GM21576 (cell line): Measurements from ENCODE around the gene STYX.

Experiments
- ATAC-seq: cut with Tn5 transposase; IDR thresholded peaks from one replicate; pipeline ENCODE4 v1.9.1; 2021; ENCODE audit warnings: mild to moderate bottlenecking, moderate library complexity; ENCODE audit not compliant: unreplicated experiment

STYX gene, protein sequence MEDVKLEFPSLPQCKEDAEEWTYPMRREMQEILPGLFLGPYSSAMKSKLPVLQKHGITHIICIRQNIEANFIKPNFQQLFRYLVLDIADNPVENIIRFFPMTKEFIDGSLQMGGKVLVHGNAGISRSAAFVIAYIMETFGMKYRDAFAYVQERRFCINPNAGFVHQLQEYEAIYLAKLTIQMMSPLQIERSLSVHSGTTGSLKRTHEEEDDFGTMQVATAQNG

DNA sequence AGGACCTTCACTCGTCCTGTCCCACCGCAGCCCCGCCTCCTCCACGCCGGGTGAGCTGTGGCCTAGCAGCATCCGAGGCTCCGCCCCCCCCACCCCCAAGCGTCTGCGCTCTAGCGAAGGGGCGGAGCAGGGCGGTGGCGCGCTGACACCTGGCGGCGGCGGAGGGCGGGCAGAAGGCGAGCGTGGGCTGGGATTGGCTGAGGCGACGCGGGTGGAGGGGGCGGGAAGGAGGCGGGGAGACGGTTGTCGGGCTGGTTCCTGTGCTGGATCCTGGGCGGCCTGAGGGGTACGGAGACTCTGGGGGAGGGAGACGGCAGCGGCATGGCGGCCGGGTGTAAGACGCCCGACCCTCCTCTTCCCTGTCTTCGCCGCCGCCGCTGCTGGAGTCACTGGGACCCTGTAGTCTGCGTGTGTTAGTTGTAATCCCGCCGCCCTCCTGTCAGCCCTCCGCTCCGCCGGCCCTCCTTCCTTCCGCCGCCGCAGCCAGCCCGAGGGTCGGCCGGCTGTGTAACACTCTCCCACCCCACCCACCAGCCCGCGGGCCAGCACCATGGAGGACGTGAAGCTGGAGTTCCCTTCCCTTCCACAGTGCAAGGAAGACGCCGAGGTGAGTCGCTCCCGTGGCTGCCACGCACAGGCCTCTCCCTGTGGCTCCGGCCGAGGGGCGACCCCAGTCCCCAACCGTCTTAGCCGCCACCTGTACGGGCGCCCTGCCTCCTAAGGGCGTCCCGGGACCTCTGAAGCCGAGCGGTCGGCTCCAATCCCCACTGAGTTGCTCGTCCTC is at the start of gene STYX:
TSS of gene STYX (plus strand) at position 242 of the 784 bp plus-strand sequence. CDS start at position 551, 309 bp downstream.
- ATAC-seq, result peak; percentile 93

DNA sequence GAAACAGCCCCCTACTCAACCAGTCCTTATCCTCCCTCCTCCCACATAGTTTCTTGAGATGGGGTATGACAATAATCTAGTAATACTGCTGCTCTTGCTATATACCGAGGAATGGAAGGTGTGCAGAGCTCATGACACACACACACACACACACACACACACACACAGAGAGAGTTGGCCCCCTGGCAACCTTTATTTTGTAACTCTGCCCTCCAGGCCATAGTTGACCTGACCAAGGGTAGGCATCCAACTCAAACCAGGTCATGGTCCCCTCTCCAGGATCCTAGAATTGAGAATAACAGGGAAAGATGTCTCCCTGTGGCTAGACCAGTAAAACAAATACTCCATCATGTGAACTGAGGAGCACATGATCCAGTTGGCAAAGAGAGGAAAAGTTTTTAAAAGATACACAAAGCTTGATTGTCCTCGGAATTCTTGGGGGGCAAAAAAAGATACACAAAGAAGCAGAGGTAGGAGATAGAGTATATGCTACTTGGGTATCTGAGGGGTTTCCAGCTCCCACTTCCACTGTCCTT is 45.9 kb upstream of the STYX start:
- no peak for ATAC-seq

DNA sequence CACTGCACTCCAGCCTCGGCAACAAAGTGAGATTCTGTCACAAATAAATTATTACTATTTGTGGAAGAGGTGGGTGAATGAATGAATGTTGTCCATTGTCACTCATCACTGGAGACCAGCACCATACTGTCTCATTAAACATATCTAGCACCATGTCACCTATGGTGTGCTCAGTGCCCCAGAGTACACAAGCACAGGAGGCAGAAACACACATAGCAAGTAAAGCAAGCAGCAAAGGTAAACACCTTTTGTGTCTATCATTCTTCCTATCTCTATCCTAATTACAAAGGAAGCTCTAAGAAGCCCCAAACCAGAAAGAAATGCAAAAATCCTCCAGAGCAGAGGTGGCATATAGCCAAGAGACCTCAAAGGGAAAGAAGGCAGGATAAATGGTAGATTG is 43.8 kb upstream of the STYX start:
- no peak for ATAC-seq

DNA sequence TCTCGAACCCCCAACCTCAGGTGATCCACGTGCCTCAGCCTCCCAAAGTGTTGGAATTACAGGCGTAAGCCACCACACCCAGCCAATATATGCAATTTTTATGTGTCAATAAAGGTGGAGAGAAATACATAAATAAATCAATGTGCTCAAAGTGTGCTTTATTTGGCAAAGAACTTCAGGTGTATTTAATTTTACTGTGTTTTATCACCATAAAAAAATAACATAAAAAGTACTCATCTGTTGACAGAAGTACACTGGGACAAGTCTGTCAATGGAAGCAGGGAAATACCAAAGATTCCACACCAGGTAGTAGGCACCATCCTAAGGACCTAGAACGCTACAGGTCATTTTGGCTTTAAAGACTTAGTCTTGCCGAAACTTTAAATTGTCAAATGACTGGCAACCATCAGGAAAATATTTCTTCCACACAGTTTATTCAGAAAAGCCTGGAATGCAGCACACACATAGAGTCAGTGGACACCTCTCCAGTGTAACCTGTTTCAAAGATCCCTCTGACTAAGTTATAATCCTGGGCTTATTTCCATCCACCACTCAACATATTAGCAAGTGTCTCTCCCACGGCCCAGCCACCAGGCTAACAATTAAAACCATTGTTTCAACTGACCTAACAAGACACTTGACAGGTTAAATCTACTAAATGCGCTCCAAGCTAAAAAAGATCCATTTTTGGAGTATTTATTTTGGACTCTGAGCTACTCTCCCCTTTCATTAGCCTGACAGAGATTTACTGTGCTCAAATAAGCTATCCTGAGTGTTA is 38.8 kb upstream of the STYX start:
- no peak for ATAC-seq

DNA sequence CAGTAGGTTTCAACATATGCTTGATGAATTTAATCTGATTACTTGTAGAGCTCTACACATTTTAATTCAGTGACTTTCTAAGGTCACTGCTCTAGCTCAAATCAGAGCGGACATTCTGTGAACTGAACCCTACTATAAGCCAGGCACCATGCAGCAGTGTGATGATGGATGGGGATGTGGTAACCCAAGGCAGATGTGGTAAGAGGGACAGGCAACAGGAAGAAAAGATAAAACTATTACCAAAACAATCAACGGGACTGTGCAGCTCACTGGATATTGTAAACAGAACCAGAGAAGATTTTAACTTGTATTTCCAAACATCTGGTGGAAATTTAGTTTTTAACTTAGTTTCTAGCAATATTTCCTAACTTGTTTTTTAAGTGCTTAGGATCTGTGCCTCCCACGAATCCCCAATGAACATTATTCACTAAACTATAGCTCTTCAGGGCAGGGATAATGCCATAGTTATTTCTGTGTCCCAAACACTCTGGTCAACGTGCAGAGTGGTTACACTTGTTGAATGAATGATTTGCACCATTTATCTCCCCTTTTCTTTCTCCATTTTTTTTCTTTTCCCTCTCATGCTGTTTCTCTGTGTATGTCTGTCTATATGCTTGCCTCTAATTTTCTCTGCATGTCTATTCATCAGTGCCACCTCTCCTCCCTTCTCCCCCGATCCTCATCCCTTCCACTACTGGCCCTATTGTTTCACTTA is 37.6 kb upstream of the STYX start:
- no peak for ATAC-seq

DNA sequence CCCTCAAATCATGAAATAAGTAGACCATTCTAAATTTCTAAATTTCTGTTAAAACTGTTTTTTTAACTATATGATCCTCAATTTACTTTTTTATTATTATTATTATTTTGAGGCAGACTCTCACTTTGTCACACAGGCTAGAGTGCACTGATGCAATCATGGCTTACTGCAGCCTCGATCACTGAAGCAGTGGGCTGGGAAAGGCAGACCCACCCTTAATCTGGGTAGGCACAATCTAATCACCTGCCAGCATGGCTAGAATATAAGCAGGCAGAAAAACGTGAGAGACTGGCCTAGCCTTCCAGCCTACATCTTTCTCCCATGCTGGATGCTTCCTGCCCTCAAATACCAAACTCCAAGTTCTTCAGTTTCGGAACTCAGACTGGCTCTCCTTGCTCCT is 36.9 kb upstream of the STYX start:
- no peak for ATAC-seq

DNA sequence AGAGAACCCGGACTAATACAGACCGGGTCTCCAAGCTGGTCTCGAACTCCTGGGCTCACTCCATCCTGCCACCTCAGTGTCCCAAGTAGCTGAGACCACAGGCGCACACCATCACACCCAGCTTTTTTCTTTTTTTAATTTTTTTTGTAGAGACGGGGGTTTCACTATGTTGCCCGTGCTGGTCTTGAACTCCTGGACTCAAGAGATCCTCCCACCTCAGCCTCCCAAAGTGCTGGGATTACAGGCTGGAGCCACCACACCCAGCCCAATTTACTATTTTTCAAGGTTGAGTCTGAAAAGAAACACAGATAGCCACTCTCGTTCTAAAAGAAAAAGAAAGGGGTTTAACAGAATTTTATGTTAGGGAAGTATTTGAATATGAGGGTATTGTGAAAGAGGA is 36.4 kb upstream of the STYX start:
- ATAC-seq, result no peak

DNA sequence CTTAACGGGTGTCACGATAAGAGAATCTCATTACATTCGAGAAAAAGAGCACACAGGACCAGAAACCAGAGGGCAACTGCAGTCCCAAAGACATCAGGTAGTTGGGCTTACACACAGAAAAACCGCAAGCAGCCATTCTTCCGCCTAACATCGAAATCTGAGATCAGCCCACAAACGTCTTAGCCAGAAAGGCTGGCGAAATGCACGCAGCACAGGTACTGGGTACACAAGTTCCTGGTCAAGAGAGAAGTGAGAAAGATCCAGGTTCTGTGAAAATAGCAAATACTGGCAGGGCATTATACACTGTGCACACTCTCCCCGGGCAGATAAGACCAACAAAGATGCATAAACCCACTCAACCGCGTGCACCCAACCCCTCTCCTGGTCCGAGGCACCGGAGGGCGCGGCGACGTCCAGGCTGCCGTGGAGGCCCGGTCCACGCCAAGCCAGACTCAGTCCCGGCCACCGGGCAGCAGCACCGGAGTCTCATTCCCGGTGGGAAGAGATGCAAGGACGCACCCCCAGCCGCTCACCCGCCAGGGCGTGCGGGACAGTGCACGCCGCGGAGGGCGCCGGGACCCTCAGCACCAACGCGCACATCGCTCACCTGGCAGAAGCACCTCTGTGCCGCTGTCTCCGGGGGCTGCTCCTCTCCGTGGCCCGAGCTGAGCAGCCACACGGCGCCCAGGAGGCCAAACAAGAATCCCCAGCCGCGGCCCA is 35.0 kb upstream of the STYX start:
- ATAC-seq, result peak; percentile 51

DNA sequence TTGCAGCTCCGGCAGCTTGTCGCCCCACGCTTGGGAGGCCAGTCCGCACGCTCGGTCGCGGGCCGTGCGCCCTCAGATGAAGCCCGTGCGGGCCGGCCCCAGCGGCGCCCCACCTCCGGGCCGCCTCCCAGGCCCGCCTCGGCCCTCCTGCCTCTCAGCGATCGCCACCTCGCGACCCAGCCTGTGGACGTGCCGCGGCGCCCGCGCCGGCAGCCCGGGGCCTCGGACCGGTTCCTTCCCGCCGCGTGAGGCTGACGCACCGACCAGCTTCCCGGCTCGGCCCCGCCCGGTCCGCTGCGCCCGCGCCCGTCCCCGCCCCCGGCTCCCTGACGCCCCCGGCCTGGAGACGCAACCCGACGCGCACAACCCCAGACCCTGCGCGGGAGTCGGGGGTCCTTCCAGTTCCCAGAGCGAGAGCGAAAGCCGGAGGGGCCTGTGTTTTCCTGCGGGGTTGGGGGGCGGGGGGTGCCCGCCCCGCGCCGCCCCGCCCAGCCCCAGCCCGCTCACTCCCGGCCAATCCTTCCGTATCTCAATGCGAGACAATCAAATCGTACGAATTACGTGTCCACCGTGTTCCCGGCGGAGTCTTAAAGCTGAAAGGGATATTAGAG is 34.4 kb upstream of the STYX start, which contains the start of gene ERO1A:
TSS of gene ERO1A (minus strand) at position 78 of the 611 bp plus-strand sequence. CDS start at position 1, 77 bp downstream.
- ATAC-seq, result peak; percentile 64

DNA sequence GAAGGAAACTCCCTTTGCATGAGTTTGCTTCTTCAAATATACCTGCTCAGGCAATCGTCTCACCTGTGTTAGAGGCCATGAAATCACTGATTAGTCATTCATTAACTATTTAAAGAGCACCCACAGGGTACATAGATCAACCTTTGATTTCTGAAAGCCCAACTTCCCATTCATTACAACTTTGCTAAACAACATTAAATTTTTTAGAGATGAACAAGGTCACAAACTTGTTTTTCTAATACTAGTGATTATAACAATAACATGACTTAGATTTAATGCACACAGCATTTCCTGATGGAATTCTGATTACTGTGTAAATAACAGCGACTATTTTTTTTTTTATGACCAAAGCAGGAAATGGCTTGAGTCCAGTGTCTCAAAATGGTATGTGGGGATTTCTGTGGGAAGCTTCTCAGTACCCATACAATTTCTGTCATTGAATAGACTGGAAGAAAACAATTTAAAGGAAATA is 29.2 kb upstream of the STYX start:
- ATAC-seq, result no peak

DNA sequence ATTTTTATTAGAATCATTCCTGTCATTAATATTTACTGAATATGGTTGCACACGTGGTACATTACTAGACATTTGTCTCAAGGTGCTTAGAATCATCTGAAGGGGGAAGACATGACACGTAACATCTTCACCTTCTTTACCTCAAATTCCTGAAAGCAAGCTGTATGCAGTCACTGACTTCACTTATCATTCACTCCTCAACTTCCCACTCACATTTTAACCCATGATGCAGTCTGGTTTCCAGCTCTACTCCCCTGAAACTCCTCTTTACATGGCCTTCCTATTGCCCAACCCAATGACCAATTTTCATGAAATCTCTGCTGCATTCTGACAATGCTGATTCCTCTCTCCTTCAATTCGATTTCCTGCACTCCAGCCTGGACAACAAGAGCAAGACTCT is 28.7 kb upstream of the STYX start:
- ATAC-seq, result no peak

DNA sequence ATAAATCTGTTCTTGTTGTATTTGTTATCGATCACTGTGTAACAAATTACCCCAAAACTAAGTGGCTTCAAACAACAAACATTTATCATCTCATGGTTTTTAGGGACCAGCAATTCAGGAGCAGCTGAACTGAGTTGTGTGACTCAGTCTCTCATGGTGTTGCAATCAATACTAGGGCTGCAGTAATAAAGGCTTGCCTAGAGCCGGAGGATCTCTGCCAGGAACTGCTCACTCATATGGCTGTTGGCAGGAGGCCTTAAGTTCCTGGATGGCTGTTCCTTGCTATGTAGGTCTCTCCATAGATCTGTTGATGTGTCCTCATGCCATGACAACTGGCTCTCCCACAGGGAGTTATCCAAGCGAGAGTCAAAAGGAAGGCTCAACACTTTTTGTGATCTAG is 26.7 kb upstream of the STYX start:
- ATAC-seq, result no peak

DNA sequence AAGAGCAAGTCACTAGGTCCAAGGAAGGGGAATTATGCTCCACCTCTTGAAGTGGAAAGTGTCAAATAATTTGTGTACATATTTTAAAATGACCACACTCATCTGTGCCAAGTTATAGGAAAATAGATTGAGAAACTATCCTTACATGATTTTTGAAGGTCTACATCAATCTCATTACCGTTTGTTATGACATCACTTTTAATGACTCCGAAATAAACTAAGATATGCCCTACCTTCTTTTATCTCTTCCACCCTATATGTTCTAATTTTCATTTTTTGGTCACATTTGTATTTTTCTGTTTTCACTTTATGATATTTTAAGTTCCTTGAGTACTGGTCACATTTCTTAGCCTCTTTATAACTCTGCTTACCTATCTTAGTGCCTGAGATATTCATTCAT is 26.3 kb upstream of the STYX start:
- ATAC-seq, result no peak

DNA sequence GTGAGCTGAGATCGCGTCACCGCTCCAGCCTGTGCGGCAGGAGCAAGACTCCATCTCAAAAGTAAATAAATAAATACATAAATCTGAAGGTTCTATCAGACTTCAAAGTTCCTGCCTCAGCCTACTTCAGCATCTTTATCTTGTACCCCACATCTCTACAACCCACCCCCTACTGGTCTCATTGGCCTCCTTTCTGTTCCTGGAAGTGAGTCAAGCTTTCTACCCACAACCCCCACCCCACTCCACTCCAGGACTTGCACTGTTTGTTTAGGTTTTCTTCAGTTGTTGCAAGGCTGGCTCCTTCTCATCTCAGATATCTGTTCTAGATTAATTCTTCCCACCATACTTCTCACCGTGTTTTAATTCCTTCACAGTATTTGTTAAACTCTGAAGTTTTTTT is 23.7 kb upstream of the STYX start:
- ATAC-seq, result no peak

DNA sequence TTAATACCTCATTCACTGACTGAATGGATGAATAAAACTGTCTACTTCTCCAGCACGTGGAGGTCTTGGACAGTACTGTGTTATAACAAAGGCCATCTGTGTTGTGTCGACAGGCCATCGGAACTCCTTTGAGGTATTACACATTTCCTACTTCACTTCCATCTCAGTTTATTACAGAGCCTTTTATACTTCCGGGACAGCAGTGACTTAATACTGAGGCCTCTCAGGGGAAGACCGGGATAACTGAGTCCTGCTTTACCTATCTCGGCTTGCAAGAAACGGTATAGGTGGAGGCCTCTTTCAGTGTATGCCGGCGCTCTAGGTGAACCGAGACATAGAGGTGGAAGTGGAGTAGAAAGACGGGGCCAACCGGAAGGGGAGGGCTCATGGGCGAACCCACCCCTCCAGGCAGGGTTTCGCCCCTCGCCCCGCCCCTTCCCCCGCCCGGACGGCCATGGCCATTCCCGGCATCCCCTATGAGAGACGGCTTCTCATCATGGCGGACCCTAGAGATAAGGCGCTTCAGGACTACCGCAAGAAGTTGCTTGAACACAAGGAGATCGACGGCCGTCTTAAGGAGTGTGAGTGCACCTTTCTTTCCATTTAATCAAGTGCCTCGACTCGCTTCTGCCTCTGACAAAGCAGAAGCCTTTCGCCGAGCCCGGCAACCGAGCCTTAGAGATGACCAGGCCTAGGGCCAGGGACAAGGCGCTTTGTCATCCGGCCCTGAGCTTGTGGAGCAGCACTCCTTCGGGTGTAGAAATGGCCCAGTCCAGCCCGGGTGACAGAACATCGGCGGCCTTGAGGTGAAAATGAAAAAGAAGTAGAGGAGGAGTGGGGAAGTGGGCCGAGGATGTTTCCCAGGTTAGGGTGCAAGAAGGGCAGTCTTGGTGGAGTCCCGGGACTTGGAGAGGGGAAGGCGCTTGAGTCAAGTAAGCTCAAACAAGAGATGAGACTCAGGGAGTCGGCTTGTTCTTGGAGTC is 23.0 kb upstream of the STYX start, which contains the start of gene PSMC6:
TSS of gene PSMC6 (plus strand) at position 477 of the 983 bp plus-strand sequence. CDS start at position 497, 20 bp downstream.
- ATAC-seq, result peak; percentile 96

DNA sequence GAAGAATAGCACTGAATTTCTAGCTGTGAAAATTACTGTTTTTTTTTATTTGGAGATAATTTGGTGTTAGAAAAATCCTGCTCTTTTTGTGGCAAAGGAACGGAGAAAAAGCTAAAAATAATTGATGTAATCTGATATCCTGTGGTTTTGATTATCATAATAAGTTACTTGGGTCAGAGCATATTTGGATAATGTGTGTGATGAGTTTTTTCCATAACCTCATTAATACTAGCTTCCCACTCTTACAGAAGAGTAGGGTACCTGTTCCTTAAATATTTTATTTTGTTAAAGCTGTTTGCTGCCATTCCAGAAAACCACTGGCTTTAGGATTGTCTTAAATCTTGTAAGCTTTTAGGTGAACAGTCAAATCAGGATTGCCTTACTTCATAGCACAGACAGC is 18.3 kb upstream of the STYX start:
- no peak for ATAC-seq

DNA sequence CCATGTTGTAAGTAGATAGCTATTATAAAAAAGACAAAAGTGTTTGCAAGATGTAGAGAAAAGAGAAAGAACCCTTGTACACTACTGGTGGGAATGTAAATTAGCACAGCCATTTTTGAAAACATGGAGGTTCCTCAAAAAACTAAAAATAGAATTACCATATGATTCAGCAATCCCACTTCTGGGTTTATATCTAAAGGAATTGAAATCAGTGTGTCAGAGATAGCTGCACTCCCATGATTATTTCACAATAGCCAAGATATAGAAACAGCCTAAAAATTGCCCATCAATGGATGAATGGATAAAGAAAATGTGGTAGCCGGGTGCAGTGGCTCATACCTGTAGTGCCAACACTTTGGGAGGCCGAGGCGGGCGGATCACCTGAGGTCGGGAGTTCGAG is 13.8 kb upstream of the STYX start:
- no peak for ATAC-seq
